DMS53 (cell line): ENCODE measurements around the gene CAMKK1.
"Not testable (repeated sequence)": the region's sequence is repeated elsewhere in the genome, so short reads cannot be mapped to it uniquely, and the experiment has no call there.

Experiments
- DNase-seq: peaks from one replicate; lab custom pipeline; 2025; lab: John Stamatoyannopoulos, UW

The CAMKK1 gene

GRCh38 chr17:3879186-3879585 is 13.7 kb downstream of the CAMKK1 start:
- peak; percentile 57 for DNase-seq

DNA sequence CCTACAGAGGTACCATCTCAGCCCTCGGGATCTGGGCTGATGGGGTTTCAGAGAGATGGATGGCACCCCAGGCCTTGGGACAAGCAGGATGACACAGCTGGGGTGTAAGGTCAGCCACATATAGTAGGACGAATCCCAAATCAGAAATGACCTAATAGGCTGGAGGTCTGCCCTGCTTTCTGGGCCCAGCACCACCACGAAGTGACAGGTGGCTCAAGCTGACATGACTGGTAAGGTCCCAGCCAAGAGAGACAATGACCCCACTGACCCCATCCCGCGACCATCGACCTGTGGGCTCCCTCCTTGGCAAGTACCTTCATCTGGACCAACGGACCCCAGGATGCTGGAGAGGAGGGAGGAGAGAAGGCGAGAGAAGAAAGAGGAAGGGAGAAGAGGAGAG is 15.6 kb downstream of the CAMKK1 start:
- no peak for DNase-seq

GRCh38 chr17:3875317-3875716 is 17.5 kb downstream of the CAMKK1 start:
- DNase-seq: no peak

- no peak for DNase-seq
These were observed 19.0 kb downstream of the CAMKK1 start for GRCh38 chr17:3873862-3874261.

DNA sequence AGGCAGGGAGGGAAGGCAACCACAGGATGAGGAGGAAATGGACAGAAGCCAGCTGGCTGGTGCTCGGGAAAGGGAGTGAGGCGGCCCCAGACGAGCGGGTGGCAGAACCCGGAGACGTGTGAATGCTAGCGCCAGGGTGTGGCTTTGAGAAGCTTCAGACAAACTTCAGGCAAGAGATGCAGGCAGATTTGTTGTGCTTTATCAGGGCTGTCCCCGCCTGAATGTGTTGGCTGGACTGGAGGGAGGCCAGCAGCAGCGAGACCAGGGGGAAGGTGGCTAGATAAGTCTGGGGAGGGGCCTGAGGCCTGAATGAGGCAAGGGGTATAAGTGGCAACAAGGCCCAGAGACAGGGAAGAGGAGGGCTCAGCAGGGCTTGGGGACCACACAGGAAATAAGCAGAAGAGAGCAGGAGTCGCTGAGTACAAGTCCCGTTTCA is 22.0 kb downstream of the CAMKK1 start:
- no peak for DNase-seq

GRCh38 chr17:3867606-3868005 is 25.2 kb downstream of the CAMKK1 start:
- DNase-seq: no peak

GRCh38 chr17:3867106-3867505 is 25.7 kb downstream of the CAMKK1 start:
- no peak for DNase-seq

- no peak for DNase-seq
These were observed 26.6 kb downstream of the CAMKK1 start for GRCh38 chr17:3866276-3866675.

- DNase-seq: peak; percentile 18
These were observed 27.7 kb downstream of the CAMKK1 start for GRCh38 chr17:3865176-3865575.

DNA sequence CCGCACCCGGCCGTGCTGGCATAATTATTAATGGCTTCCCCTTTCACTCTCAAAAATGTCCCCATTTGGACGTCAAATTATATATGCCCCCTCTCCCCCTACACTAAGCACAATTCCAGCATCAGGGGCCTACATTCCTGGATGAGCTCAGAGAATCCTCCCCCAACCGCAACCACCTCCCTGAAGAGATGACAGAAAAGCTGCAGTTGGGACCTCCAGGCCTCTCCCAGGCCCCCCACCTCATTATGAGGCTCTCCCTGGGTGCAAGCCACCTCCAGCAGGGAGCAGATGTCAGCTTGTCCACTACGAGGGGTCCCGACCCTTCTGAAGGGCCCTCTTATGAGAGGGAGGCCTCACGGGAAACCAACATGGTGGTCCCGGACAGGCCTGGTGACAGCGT is 28.3 kb downstream of the CAMKK1 start:
- no peak for DNase-seq

GRCh38 chr17:3861761-3862681 is 30.8 kb downstream of the CAMKK1 start:
- DNase-seq: no peak

DNA sequence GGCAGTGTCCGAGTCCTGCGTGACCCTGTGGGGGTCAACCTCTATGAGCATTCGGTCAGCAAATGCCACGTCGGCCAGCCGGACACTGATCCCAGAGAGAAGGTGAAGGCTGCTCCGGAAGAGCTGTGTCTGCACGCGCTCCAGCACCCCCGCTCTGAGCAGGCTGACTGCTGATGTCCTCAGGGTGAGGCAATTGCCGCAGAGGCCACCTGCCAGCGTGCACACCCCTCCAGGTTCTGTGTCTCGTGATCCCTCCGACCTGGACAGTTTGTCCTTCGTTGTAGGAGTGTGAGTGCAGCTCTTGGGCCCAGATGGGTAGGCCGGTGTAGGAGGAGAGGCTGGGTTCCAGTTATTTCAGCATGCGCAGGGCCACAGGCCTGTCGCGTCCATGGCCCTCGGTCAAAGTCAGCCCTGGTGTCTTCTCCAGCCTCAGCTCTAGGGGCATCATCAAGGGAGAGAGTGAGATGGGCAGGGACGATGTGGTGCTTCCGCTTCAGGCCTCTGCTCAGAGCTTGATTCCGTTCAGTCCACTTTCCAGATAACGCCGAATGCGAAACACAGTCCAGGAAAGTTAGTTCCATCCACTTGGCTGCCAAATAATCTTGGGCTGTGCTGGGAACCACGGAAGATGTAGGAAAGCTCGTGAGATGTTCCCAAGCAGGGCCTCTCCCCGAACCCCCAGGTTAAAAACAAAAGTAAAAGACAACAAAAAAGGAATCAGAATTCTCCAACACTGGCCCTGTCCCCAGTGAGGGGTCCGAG is 31.7 kb downstream of the CAMKK1 start:
- no peak for DNase-seq

- no peak for DNase-seq
These were observed 32.9 kb downstream of the CAMKK1 start for GRCh38 chr17:3859940-3860339.

GRCh38 chr17:3857261-3858105 is 35.4 kb downstream of the CAMKK1 start:
- no peak for DNase-seq

- DNase-seq: not testable (repeated sequence)
These were observed 38.6 kb downstream of the CAMKK1 start for GRCh38 chr17:3854204-3854603.

DNA sequence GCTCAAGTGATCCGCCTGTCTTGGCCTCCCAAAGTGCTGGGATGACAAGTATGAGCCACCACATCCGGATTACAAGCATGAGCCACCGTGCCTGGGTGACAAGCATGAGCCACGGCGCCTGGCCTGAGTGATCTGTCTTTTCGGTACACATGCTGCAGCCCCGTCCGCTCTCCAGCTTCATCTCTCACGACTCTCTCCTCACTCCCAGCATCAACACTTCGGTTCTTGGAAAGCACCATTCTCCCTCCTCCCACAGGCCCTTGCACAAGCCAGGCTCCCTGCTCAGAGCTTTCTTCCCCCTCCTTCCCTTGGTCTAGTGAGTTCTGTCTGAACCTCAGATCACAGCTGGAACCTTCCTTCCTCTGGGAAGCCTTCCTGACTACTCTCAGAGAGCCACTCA is 40.3 kb downstream of the CAMKK1 start:
- DNase-seq: no peak

GRCh38 chr17:3851461-3852100 is 41.3 kb downstream of the CAMKK1 start:
- no peak for DNase-seq

GRCh38 chr17:3848229-3848835 is 44.5 kb downstream of the CAMKK1 start:
- no peak for DNase-seq

DNA sequence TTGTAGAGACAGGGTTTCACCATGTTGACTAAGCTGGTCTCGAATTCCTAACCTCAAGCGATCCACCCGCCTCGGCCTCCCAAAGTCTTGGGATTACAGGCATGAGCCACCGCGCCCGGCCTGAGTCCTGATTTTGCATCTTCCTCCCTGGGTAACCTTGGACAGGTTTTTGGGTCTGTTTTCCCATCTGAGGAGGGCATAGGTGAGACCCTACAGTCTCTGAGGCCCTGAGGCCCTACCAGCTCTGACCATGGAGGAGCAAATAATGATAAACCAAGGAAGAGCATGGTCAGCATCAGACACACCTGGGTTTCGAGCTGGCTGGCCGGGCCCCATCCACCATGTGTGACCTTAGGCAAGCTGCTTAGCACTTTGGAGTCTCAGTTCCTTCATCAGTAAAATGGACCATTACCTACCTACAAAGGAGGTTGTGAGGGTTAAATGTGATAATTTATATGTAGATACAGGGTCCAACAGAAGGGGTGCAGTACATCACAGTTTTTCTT is 45.6 kb downstream of the CAMKK1 start:
- DNase-seq: no peak

DNA sequence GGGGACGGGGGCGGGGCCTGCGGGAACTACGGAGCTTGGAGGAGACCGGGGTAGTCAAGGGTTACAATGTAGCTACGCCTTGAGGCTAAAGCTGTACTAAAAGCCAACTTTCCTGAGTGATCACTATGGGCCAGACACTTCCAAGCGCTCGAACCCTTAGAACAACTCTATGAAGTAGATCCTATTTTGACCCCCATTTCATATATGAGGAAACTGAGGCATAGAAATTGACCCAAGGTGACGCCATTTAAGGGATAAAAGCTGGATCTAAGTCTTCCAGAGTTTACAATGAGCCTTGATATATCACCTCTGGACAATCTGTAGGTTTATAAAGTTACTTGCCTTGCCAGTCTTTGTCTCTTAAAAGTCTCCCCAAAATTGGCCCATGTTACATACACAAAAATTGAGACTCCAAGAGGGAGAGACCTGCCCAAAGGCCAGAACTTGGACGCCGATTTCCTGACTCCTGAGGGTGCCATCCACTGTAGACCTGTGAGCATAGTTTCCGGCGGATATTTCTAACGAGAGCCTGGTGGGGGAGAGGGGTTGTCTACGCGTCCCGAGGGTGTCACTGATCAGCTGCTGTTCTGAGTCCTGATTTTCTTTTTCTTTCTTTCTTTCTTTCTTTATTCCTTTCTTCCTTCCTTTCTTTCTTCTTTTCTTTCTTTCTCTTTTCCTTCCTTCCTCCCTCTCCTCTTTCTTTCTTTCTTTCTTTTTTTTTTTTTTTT is 46.3 kb downstream of the CAMKK1 start:
- DNase-seq: no peak
